ENCODE data around the gene ZNF385D.

ZNF385D gene

DNA sequence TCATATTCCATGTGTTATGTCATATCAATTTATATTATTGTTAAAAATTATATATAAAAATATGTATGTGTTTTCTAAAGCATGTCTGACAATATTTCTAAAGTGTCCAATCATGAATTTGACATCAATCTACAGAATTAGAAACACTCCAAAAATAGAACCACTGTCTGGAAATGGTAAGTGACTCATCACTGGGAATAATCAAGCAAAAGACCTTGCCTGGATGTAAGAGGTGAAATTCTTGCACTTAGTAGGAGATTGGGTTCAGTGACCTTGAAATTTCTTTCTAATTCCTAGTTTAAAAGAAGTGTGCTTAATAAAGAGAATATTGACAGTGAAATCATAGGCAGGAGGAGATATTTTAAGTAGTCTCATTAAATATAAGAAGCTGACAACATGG lies 188.8 kb downstream of the ZNF385D start:
- TF ChIP-seq, protein P1, sequence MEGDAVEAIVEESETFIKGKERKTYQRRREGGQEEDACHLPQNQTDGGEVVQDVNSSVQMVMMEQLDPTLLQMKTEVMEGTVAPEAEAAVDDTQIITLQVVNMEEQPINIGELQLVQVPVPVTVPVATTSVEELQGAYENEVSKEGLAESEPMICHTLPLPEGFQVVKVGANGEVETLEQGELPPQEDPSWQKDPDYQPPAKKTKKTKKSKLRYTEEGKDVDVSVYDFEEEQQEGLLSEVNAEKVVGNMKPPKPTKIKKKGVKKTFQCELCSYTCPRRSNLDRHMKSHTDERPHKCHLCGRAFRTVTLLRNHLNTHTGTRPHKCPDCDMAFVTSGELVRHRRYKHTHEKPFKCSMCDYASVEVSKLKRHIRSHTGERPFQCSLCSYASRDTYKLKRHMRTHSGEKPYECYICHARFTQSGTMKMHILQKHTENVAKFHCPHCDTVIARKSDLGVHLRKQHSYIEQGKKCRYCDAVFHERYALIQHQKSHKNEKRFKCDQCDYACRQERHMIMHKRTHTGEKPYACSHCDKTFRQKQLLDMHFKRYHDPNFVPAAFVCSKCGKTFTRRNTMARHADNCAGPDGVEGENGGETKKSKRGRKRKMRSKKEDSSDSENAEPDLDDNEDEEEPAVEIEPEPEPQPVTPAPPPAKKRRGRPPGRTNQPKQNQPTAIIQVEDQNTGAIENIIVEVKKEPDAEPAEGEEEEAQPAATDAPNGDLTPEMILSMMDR (IDR thresholded peaks at IDR 0.05; ENCODE audit: insufficient read depth, low read depth, low read length, missing control alignments), result no peak
- DNase-seq (ENCODE audit: low read depth), result no peak
- H3K4me3 ChIP-seq (ENCODE audit: low read depth, low read length), result no peak overlapping the region

DNA sequence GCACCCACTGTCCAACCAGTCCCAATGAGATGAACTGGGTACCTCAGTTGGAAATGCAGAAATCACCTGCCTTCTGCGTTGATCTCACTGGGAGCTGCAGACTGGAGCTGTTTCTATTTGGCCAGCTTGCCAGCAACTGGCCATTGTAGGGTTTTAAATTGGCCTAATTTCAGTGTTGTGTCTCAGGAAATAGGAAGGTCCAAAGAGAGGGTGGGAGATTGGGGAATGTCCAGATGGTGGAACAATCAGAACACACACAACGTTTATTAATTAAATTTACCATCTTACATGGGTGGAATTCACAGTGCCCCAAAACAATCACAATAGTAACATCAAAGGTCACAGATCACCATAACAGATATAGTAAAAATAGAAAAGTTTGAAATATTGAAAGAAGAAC lies 189.5 kb downstream of the ZNF385D start:
- no peak overlapping the region for H3K4me3 ChIP-seq (ENCODE audit: low read depth, low read length)
- TF ChIP-seq, protein P1 (IDR thresholded peaks at IDR 0.05; ENCODE audit: insufficient read depth, low read depth, low read length, missing control alignments), result no peak
- DNase-seq (ENCODE audit: low read depth), result no peak

DNA sequence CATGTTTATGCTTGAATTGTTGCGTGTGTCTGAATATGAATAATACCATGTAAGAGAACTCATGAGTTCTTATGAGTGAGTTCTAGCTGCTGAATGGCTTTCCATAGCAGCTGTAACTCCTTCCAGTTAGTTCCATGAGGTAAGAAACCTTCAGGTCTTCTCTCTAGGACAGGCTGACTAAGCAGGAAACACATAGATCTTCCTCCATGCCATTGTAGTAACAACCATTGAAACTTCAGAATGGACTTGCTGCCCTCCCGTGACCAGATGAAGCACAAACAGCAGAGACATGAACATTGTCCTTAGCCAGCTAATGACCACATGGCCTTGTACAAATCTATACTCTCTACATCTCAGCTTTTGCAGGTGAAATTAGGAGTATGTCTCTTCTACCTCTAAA lies 200.0 kb downstream of the ZNF385D start:
- no peak for DNase-seq (ENCODE audit: low read depth)
- TF ChIP-seq, protein P1 (IDR thresholded peaks at IDR 0.05; ENCODE audit: insufficient read depth, low read depth, low read length, missing control alignments), result no peak
- no peak overlapping the region for H3K4me3 ChIP-seq (ENCODE audit: low read depth, low read length)

DNA sequence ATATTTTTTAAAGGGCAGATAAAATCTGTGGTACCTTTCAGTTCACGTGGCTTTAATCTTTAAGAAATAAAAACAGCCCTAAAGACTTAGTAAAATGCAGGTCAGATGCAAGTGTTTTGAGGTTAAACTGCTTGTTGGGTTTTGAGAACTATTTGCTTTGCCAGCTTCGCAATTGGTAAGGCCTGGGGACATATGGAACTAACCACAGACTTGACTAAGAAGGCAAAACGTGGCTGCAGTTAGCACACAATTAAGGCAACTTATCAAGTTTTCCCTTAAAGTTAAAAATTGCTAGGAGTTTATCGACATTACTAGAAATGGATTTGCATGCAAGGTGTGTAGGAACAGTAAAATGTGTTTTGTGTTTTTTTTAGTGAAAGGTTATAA lies 206.9 kb downstream of the ZNF385D start:
- DNase-seq (ENCODE audit: low read depth), result no peak
- TF ChIP-seq, protein P1 (IDR thresholded peaks at IDR 0.05; ENCODE audit: insufficient read depth, low read depth, low read length, missing control alignments), result no peak
- H3K4me3 ChIP-seq (ENCODE audit: low read depth, low read length), result no peak overlapping the region

DNA sequence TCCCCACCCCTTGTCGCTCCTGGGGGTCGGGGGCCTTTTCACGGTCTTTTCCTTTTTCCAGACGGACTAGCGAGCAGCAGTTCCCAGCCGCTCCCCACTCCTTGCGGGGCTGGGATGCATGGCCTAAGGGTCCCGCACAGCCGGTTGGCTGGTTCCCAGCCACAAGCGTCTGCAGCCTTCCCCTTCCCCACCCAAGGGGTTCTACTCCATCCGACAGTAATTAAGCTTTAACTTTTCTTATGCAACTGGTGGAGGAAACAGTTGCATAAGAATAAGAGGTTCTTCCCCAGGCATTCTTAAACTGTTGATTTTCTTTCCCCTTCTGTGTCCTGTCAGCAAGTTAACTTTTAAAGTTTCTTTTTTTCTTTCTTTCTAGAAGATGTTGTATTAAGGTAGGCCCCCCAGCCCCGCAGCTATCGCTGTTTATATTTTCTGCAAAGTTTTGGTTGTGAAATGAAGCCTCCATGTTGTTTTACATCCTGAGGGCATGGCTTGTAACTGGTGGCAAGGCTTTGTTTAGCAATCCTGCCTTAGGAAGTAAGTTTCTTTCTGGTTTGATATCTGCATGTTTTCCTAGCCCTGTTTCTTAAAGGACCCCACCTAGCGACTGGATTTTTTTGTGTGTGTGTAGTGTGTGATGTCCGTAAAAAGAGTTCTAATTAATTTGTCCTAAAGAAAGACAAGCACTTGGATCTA lies 207.5 kb downstream of the ZNF385D start:
- no peak overlapping the region for H3K4me3 ChIP-seq (ENCODE audit: low read depth, low read length)
- TF ChIP-seq, protein P1 (IDR thresholded peaks at IDR 0.05; ENCODE audit: insufficient read depth, low read depth, low read length, missing control alignments), result no peak
- no peak for DNase-seq (ENCODE audit: low read depth)

DNA sequence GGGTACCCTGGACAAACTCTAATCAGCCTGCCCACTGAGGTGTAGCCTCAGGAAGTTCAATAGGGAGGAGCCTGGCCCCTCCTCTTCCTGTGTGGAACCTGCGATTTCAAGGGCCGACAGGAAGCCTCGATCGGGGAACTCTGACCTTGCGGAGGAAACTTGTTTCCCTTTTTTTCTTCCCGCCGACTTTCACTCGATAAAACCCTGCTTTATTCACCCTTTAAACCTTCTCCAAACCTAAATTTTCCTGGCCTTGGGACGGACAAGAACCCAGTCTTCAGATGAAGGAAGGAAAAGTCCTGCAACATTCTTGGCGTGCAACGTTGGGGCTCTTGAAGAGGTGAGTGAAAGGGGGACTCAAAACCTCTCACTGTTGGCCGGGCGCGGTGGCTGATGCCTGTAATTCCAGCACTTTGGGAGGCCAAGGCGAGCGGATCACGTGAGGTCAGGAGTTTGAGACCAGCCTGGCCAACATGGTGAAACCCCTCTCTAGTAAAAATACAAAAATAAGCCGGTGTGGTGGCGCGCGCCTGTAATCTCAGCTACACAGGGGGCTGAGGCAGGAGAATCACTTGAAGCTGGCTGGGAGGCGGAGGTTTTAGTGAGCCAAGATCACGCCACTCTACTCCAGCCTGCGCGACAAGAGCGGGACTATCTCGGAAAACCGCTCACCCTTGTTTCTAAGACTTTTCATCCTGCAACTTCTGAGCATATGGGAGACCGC lies 208.2 kb downstream of the ZNF385D start:
- TF ChIP-seq, protein P1 (IDR thresholded peaks at IDR 0.05; ENCODE audit: insufficient read depth, low read depth, low read length, missing control alignments), result no peak
- no peak for DNase-seq (ENCODE audit: low read depth)
- H3K4me3 ChIP-seq (ENCODE audit: low read depth, low read length), result no peak overlapping the region

All from GM12865 (cell line).